CD8-positive, alpha-beta memory T cell (primary cell): ENCODE measurements around the gene SASH3. TPM values are rescaled to one million over a fixed set of nuclear protein-coding genes. Genes with fewer than 3 reads are reported as not detected.

ENCODE experiments used
- CTCF ChIA-PET: fragments of 350-600 bp; sonication (Branson Sonifier 250); formaldehyde crosslinking; loops from one replicate; lab custom pipeline; 2021; ENCODE audit warnings: antibody characterized with exemption; lab: Charles Lee
- POLR2A ChIA-PET: fragments of 350-600 bp; sonication (Branson Sonifier 250); formaldehyde crosslinking; loops from one replicate; lab custom pipeline; 2021; ENCODE audit warnings: antibody characterized with exemption; lab: Charles Lee
- DNase-seq, 5 donors: peaks; one replicate each; pipeline versions ENCODE4 v3.0.0 to v3.0.0-alpha.2; 2020 to 2022; ENCODE audit warnings: mixed read lengths in 1 of 5
- H3K27ac ChIP-seq: one replicate; pipeline ENCODE4 v1.7.0; 2013; ENCODE audit warnings: low read depth, mild to moderate bottlenecking, low read length, moderate library complexity
- H3K27me3 ChIP-seq: 2 replicates; pipeline ENCODE4 v1.7.0; 2013; ENCODE audit warnings: low read length, mild to moderate bottlenecking; ENCODE audit not compliant: insufficient read depth, poor library complexity, severe bottlenecking
- H3K36me3 ChIP-seq: 2 replicates; pipeline ENCODE4 v1.7.0; 2013; ENCODE audit warnings: mild to moderate bottlenecking, low read length, moderate library complexity; ENCODE audit not compliant: insufficient read depth
- H3K4me1 ChIP-seq: 2 replicates; pipeline ENCODE4 v1.7.0; 2013; ENCODE audit warnings: mild to moderate bottlenecking, low read length, moderate library complexity; ENCODE audit not compliant: insufficient read depth
- H3K4me3 ChIP-seq: 2 replicates; pipeline ENCODE4 v1.7.0; 2013; ENCODE audit warnings: mild to moderate bottlenecking, low read length
- H3K9me3 ChIP-seq: 2 replicates; pipeline ENCODE4 v1.7.0; 2013; ENCODE audit warnings: mild to moderate bottlenecking, low read length
- H3K27ac Mint-ChIP-seq, 8 donors: one replicate each; pipeline ENCODE4 v1.8.0; 2020 to 2021; ENCODE audit warnings: mixed read lengths in 8 of 8, mild to moderate bottlenecking in 6 of 8, inconsistent platforms in 3 of 8, moderate library complexity in 3 of 8
- H3K27me3 Mint-ChIP-seq, 2 donors: one replicate each; pipeline ENCODE4 v1.8.0; 2020 to 2021; ENCODE audit warnings: mixed read lengths in 2 of 2, mild to moderate bottlenecking in 1 of 2, moderate library complexity in 1 of 2
- H3K36me3 Mint-ChIP-seq, 3 donors: one replicate each; pipeline ENCODE4 v1.8.0; 2020 to 2021; ENCODE audit warnings: mixed read lengths in 3 of 3, inconsistent platforms in 1 of 3, mild to moderate bottlenecking in 1 of 3
- H3K4me1 Mint-ChIP-seq, 3 donors: one replicate each; pipeline ENCODE4 v1.8.0; 2020 to 2021; ENCODE audit warnings: mixed read lengths in 3 of 3, inconsistent platforms in 1 of 3, mild to moderate bottlenecking in 1 of 3
- H3K4me3 Mint-ChIP-seq, 7 donors: one replicate each; pipeline ENCODE4 v1.8.0; 2020 to 2021; ENCODE audit warnings: mixed read lengths in 7 of 7, mild to moderate bottlenecking in 6 of 7, moderate library complexity in 4 of 7, inconsistent platforms in 2 of 7
- H3K9me3 Mint-ChIP-seq, 5 donors: one replicate each; pipeline ENCODE4 v1.8.0; 2020 to 2022; ENCODE audit warnings: mixed read lengths in 5 of 5, mild to moderate bottlenecking in 3 of 5, moderate library complexity in 2 of 5, inconsistent platforms in 1 of 5
- polyA plus RNA-seq: library from polyadenylated mRNA; unstranded; fragments of 300-500 nt; fragmentation: Illumina TruSeq; gene quantifications from one replicate; pipeline ENCODE4 v1.2.3, GENCODE V29; 2021
- total RNA-seq, 2 experiments: library from RNA; stranded (reverse); gene quantifications; one replicate each; pipeline ENCODE4 v1.2.3, GENCODE V29; 2021

SASH3 gene
- total and polyA plus RNA-seq, 3 experiments from 2014 or later, result 140 to 296 (median 147) TPM

GRCh38 chrX:129840344-129840743 lies 60.6 kb downstream of the SASH3 start:
- Mint-ChIP-seq H3K27ac (no peak overlapping the region), H3K36me3 (peaks cover 0 to 11% (median 0%) of the 10 kb centered on the region in 3 donors), H3K4me3 (no peak overlapping the region), H3K9me3 (no peaks in the 10 kb centered on the region), H3K4me1 (peaks cover 7 to 21% (median 8%) of the 10 kb centered on the region in 3 donors), H3K27me3 (peaks cover 0 to 10% of the 10 kb centered on the region in 2 donors)
- ChIA-PET CTCF (no interaction called here), POLR2A (no interaction called here)
- H3K36me3 ChIP-seq, result no peaks in the 10 kb centered on the region
- no peak overlapping the region for H3K4me3 ChIP-seq
- no peak overlapping the region for H3K27ac ChIP-seq
- no peaks in the 10 kb centered on the region for H3K27me3 ChIP-seq
- no peak for DNase-seq
- no peaks in the 10 kb centered on the region for H3K4me1 ChIP-seq
- no peaks in the 10 kb centered on the region for H3K9me3 ChIP-seq

DNA sequence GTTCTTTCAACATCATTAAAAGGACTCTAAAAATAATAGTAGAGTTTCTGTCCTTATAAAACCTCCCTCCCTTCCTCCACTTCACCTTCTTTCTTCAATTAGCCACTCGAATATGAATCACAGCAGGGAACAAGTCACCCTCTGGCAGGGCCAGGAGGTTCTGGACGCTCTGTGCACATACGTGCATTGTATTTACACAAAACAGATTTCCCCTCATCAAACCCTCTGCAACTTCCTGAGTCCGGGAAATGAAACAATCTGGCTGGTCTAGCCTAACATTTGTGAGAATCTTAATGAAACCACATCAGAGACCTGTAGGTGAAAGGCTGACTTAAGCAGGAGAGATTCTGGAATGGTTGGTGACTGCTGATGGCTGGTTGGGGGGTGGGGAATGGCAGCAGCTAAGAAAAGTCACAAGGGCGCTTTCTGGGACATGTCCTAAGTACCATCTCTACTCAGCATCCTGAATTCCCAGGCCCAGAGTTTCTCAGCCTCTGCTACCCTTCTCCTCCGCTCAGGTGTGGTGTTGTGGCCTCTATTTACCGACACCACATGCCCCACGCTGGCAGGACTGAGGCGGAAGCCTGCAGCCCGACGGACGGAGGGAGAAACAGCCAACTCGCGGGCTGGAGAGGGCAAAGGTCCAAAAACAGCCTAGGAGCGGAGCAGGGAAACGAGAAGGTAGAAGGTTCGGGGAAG lies 62.9 kb downstream of the SASH3 start:
- H3K27me3 Mint-ChIP-seq, result peaks cover 0 to 9% of the 10 kb centered on the region in 2 donors
- H3K4me1 Mint-ChIP-seq, result peaks cover 7 to 26% (median 8%) of the 10 kb centered on the region in 3 donors
- POLR2A ChIA-PET, result no interaction called here
- peak overlapping the region in 4 of 8 donors; percentile 4 to 96 (median 72) for H3K27ac Mint-ChIP-seq
- Histone ChIP-seq H3K9me3 (no peaks in the 10 kb centered on the region), H3K27ac (no peak overlapping the region), H3K4me1 (peaks cover 6% of the 10 kb centered on the region), H3K36me3 (no peaks in the 10 kb centered on the region), H3K4me3 (peak overlapping the region; percentile 80), H3K27me3 (no peaks in the 10 kb centered on the region)
- DNase-seq, result no peak
- CTCF ChIA-PET, result no interaction called here
- peaks cover 0 to 7% (median 0%) of the 10 kb centered on the region in 3 donors for H3K36me3 Mint-ChIP-seq
- H3K4me3 Mint-ChIP-seq, result peak overlapping the region; percentile 78 to 96 (median 83)
- H3K9me3 Mint-ChIP-seq, result no peaks in the 10 kb centered on the region

- Mint-ChIP-seq H3K4me1 (peaks cover 7 to 26% (median 8%) of the 10 kb centered on the region in 3 donors), H3K4me3 (peak overlapping the region; percentile 83 to 96 (median 93)), H3K9me3 (no peaks in the 10 kb centered on the region), H3K27ac (peak overlapping the region in 3 of 8 donors; percentile 71 to 96 (median 73)), H3K27me3 (peaks cover 0 to 10% of the 10 kb centered on the region in 2 donors), H3K36me3 (peaks cover 0 to 7% (median 0%) of the 10 kb centered on the region in 3 donors)
- no peaks in the 10 kb centered on the region for H3K27me3 ChIP-seq
- peak overlapping the region; percentile 80 for H3K4me3 ChIP-seq
- H3K27ac ChIP-seq, result peak overlapping the region; percentile 31
- POLR2A ChIA-PET, result interaction anchor here (1.0 kb wide), 2 partner anchors 9 to 164 kb away, joined by 3 read pairs; no protein-coding TSS in a partner anchor
- no peaks in the 10 kb centered on the region for H3K9me3 ChIP-seq
- CTCF ChIA-PET, result no interaction called here
- peaks cover 6% of the 10 kb centered on the region for H3K4me1 ChIP-seq
- DNase-seq, result no peak
- no peaks in the 10 kb centered on the region for H3K36me3 ChIP-seq
Measured at GRCh38 chrX:129843209-129843458, 63.4 kb downstream of the SASH3 start.

GRCh38 chrX:129843459-129844306 lies 63.9 kb downstream of the SASH3 start, which contains the start of gene ZDHHC9:
Gene ZDHHC9 (minus strand): TSS chrX:129843886. CDS start chrX:129841945, 1,941 bp downstream.
- Histone ChIP-seq H3K4me3 (peak within 1 kb of the TSS; percentile 80), H3K27ac (peak within 1 kb of the TSS; percentile 31), H3K36me3 (no peaks in the 10 kb centered on the region), H3K9me3 (no peaks in the 10 kb centered on the region), H3K27me3 (no peaks in the 10 kb centered on the region), H3K4me1 (peaks cover 6% of the 10 kb centered on the region)
- Mint-ChIP-seq H3K36me3 (peaks cover 0 to 7% (median 0%) of the 10 kb centered on the region in 3 donors), H3K9me3 (no peaks in the 10 kb centered on the region), H3K4me3 (peak within 1 kb of the TSS; percentile 92 to 98 (median 94)), H3K27me3 (peaks cover 0 to 16% of the 10 kb centered on the region in 2 donors), H3K4me1 (peaks cover 7 to 26% (median 8%) of the 10 kb centered on the region in 3 donors), H3K27ac (peak within 1 kb of the TSS; percentile 49 to 96 (median 80))
- peak; percentile 74 to 89 (median 81) for DNase-seq
- ChIA-PET POLR2A (interaction anchor here (0.6 to 1.2 kb wide), 4 partner anchors 9 to 219 kb away, joined by 3 to 7 read pairs (median 4); no protein-coding TSS in a partner anchor), CTCF (no interaction called here)

Other genes with a start within 250 kb of the SASH3 start
- 1 to 10 TPM; 1.7 to 1.9 TPM for gene OCRL, start 239.7 kb upstream of the SASH3 start, total RNA-seq
- gene OCRL, start 239.7 kb upstream of the SASH3 start, polyA plus RNA-seq, result 0.31 TPM
- under 1 TPM; 0.11 TPM for gene APLN, start 125.0 kb upstream of the SASH3 start, total RNA-seq
- not detected for gene APLN, start 125.0 kb upstream of the SASH3 start, polyA plus RNA-seq
- gene XPNPEP2, start 41.0 kb upstream of the SASH3 start, total RNA-seq, result under 1 TPM; 0.28 to 0.29 TPM
- gene XPNPEP2, start 41.0 kb upstream of the SASH3 start, polyA plus RNA-seq, result 1.2 TPM
- gene ZDHHC9, start 63.9 kb downstream of the SASH3 start, total RNA-seq, result 10 to 100 TPM; 10.4 to 11.5 TPM
- gene ZDHHC9, start 63.9 kb downstream of the SASH3 start, polyA plus RNA-seq, result 4.6 TPM
- 10 to 100 TPM; 62.1 to 66.8 TPM for gene UTP14A, start 126.2 kb downstream of the SASH3 start, total RNA-seq
- 12.5 TPM for gene UTP14A, start 126.2 kb downstream of the SASH3 start, polyA plus RNA-seq
- 10 to 100 TPM; 10.7 to 12.1 TPM for gene BCORL1, start 202.7 kb downstream of the SASH3 start, total RNA-seq
- 2.7 TPM for gene BCORL1, start 202.7 kb downstream of the SASH3 start, polyA plus RNA-seq